Measurements from ENCODE around the gene ARHGAP42. TPM values are rescaled to one million over a fixed set of nuclear protein-coding genes. Genes with fewer than 3 reads are reported as not detected.

The ARHGAP42 gene
- polyA plus RNA-seq, 3 donors: 24.8 to 28.9 (median 25.1) TPM

DNA sequence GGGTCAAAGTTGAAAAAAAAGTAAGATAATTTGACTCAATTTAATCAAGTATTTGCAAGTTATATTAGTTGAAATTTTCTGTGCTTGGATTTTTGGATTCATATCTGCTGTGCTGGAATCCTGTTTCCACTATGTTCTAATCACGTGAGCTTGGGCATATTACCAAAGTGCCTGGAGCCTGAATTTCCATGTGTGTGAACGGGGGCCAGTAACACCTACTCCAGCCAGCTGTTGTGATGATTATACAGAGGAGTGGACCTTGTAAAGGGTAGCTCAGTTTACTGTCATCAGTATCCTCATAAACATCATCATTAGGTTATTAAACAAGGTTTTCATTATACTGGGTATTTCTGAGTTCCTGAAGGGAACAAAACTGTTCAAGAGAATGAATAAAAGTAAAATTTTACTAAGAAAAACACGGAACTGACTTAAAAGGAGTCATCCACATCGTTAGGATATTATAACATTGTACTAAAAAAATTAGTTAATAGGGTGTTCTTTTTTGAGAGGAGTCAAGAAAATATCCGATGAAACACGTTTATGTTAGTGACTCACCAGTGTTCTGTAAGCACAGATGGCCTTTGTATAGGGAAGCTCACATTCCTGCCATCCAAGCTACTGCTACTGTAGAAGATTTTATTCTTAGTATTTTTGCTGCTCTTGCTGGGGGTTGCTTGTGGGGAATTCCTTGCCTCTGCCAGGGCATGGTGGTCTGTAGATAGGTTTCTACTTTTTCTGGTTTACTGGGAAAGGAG is 144.1 kb downstream of the ARHGAP42 start:
- no peak for DNase-seq

- no peak for DNase-seq
Observed at GRCh38 chr11:100831929-100832494, 144.9 kb downstream of the ARHGAP42 start.

- no peak for DNase-seq
Observed at GRCh38 chr11:100832829-100833228, 145.7 kb downstream of the ARHGAP42 start.

DNA sequence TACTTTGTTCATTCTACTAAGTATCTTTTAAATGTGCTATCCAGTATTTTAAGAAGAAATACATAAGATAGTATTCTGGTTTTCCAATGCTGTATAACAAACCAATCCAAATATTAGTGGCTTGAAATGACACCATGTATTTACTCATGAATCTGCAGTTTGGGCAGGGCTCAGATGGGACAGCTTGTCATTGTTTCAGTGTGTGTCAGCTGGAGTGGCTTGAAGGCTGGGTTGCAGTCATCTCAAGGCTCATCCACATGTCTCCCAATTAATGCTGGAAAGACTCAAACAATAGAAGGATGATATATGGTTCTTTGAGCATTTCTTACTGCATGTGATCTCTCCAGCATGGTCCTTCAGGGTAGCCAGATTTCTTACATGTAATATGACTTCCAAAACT is 146.2 kb downstream of the ARHGAP42 start:
- DNase-seq: no peak

DNA sequence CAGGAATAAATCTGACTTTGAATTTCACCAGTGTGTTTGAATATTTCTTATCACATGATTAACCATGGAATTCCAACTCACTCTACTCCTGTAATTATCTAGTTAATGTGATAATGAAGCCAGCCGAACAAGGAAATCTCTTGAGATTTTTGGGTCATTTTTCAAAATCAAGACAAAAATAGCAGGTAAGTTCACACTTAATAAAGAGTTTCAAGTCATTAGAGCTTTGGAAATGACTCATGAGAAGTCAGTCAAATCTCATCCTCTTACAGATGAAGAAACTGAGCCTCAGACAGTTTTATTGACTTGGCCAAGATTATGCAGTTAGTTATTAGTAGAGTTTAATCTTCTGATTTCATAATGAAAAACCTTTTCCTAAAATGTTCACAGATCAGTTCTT is 148.8 kb downstream of the ARHGAP42 start:
- no peak for DNase-seq

DNA sequence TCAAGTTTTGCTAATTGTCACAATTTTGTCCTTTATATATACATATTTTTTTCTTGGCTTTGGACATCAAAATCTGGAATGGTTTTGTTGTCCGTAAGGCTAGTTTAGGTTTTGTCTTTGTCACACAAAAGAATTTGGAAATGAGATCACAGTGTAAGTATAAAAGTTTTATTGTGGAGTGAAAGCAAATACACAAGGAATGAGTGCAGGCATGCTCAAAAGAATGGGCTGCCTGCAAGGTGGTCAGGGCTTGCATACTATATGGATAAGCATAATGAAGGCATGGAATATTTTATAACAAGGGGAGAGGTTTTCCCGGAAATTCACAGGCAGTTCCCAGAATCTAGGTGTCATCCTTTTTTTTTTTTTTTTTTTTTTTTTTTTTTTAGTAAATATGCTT is 150.2 kb downstream of the ARHGAP42 start:
- no peak for DNase-seq

DNA sequence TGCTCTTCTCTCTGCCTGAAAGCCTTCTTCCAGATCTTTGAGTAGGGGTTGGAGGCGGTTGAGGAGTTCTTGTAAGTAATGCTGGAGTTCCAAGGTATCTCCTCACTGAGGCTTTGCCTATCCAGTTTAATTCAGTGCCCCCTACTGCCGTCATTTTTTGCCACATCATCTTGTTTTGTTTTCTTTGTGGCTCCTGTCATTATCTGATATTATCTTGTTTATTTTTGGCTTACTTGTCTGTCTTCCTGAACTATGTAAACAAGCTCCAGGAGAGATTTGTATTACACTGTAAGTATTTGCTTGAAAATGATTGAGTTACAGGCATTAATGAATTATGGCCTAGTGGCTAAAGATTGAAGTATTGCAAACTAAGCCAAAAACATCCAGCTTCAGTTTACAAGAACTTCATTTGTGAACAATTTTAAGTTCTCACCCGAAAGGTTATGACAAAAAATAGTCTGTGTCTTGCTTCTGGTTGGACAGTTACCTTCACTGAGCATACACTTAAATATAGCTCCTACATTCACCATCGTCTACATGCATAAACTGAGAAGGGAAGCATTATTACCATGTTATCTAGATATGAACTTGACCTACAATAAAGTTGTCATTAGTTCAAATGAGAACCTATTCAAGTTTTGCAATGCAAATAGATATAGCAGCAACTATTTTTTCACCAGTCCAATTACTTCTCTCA is 154.8 kb downstream of the ARHGAP42 start:
- no peak for DNase-seq

- DNase-seq: no peak
Observed at GRCh38 chr11:100847696-100848216, 160.7 kb downstream of the ARHGAP42 start.

GRCh38 chr11:100849009-100849900 is 162.2 kb downstream of the ARHGAP42 start:
- DNase-seq: no peak

DNA sequence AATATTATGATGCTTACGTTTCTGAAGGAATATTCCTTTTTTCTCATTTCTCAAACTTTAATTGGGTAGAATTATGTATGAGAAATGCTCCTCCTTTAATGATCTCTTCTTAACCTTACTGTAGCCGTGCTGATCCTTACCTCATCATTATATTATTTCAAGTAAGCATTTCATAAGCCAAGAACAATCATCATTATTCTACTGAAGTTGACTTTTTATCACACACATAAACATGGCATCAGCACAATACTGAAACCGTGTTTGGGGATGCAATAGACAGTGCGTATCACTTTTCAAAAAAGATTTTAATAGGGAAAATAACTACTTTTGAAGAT is 162.8 kb downstream of the ARHGAP42 start:
- no peak for DNase-seq

- no peak for DNase-seq
Observed at GRCh38 chr11:100851147-100851546, 164.1 kb downstream of the ARHGAP42 start.

- no peak for DNase-seq
Observed at GRCh38 chr11:100851584-100852152, 164.6 kb downstream of the ARHGAP42 start.

GRCh38 chr11:100855466-100856067 is 168.5 kb downstream of the ARHGAP42 start:
- peak; percentile 72 for DNase-seq

GRCh38 chr11:100857236-100858005 is 170.3 kb downstream of the ARHGAP42 start:
- DNase-seq: no peak

GRCh38 chr11:100860318-100861155 is 173.4 kb downstream of the ARHGAP42 start:
- no peak for DNase-seq

GRCh38 chr11:100861212-100861611 is 174.1 kb downstream of the ARHGAP42 start:
- DNase-seq: no peak

- no peak for DNase-seq
Observed at GRCh38 chr11:100863080-100863581, 176.0 kb downstream of the ARHGAP42 start.

- DNase-seq: no peak
Observed at GRCh38 chr11:100865443-100866065, 178.5 kb downstream of the ARHGAP42 start.

DNA sequence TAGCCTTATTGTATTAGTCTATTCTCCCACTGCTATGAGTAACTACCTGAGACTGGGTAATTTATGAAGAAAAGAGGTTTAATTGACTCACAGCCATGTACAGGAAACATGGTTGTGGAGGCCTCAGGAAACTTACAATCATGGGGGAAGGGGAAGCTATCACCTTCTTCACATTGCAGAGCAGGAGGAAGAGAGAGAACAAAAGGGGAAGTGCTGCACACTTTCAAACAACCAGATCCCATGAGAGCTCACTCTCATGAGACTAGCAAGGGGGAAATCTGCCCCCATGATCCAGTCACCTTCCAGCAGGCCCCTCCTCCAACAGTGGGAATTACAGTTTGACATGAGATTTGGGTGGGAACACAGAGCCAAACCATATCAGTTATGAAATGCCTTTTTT is 179.4 kb downstream of the ARHGAP42 start:
- DNase-seq: no peak
